Hematopoietic multipotent progenitor cell treated with erythropoietin and hydrocortisone succinate and interleukin-3 and kit ligand, for 8 days (in vitro differentiated cells): Measurements from ENCODE around the gene IL12RB1.

ENCODE experiments used
- DNase-seq: peaks from one replicate; pipeline ENCODE4 v3.0.0-alpha.2; 2015

The IL12RB1 gene

DNA sequence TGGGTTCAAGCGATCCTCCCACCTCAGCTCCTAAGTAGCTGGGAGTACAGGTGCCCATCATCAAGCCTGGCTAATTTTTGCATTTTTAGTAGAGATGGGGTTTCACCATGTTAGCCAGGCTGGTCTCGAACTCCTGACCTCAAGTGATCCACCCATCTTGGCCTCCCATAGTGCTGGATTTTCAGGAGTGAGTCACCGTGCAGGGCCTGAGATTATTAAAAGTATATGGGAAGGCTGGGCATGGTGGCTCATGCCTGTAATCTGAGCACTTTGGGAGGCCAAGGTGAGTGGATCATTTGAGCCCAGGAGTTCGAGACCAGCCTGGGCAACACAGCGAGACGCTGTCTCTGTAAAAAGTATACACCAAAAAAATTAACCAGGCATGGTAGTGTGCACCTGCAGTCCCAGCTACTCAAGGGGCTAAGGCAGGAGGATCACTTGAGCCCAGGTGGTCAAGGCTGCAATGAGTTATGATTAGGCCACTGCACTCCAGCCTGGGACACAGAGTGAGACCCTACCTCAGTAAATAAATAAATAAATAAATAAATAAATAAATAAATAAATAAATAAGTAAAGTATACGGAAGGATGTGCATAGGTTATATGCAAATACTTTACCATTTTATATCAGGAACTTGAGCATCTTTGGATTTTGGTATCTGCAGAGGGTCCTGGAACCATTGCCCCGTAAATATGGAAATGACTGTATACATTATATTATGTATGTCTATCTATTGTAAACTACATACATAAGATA is 854 bp downstream of the IL12RB1 start:
- DNase-seq = no peak

DNA sequence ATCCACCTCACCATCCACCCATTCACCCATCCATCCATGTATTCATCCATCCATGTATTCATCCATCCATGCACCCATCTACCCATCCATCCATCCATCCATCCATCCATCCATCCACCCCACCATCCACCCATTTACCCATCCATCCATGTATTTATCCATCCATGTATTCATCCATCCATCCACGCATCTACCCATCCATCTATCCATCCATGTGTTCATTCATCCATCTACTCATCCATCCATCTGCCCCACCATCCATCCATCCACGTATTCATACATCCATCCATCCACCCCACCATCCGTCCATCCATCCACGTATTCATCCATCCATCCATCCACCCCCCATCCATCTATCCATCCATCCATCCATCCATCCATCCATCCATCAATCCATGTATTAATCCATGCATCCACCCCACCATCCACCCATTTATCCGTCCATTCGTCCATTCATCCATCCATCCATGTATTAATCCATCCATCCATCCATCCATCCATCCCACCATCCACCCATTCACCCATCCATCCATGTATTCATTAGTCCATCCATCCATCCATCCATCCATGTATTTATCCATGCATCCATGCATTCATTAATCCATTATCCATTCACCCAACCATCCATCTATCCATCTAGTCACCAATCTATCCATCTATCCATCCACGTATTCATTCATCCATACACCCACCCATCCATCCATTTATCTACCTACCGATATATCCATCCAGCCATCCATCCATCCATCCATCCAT is 2.6 kb downstream of the IL12RB1 start:
- DNase-seq = no peak

DNA sequence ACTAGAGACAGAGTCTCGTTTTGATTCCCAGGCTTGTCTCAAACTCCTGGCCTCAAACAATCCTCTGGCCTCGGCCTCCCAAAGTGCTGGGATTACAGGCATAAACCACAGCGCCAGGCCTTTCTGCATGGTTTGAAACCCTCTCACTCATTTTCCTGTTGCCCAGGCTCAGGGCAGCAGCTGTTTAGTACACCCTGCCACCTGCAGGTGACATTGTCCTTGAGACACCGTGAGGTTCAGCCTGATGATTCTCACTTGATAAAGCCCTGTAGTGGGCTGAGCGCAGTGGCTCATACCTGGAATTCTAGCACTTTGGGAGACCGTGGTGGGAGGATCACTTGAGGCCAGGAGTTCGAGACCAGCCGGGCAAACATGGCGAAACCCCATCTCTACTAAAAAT is 12.5 kb downstream of the IL12RB1 start:
- DNase-seq = no peak

DNA sequence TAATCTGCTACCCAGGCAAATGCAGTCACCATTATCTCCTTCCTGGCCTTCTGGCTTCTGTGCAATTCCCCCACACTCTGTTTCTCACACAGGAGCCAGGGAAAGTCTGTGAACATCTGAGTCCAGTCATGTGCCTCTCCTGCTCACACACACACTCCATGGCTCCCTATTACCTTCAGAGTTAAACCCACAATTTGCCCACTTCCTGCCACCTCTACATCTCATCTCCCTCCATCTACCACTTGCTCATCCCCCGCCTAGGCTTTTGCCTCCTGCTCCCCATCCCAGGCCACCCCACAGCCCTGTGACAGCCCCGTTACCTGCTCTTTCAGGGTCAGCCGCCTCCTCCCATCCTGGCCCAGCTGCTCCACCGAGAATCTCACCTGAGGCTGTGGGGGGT is 13.5 kb downstream of the IL12RB1 start:
- no peak for DNase-seq

DNA sequence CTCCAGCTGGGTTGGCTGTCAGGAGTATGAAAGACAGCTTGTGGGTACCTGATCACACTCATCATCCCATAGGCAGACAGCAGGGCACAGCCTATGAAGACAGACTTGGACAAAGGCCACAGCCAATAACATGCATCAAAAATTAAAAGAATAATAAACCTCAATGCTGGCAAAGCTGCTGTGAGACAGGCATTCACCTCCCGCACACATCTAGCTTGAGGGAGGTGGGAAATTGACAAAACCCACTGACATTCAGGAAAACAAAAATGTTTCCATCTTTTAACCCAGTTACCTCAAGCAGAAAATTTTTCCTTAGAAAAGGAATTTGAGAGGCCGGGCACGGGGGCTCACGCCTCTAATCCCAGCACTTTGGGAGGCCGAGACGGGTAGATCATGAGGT is 14.4 kb downstream of the IL12RB1 start:
- no peak for DNase-seq

DNA sequence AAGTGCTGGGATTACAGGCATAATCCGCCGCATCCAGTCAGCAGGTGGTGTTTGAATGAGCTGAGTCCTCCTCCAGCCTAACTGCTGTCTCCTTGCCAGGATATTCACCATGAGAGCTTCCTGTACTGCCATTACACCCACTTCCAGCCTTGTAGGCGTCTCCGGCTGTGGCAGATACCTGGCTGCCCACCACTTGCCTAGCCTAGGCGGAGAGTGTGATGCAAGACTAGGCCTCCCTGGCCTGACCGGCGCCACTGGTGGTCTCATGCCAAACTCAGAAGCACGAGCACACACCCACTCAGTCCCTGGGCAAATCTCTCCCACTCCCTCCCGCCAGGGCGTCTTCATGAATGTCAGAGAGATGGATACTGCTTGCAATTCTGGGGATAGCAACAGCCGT is 16.6 kb downstream of the IL12RB1 start:
- DNase-seq = no peak

DNA sequence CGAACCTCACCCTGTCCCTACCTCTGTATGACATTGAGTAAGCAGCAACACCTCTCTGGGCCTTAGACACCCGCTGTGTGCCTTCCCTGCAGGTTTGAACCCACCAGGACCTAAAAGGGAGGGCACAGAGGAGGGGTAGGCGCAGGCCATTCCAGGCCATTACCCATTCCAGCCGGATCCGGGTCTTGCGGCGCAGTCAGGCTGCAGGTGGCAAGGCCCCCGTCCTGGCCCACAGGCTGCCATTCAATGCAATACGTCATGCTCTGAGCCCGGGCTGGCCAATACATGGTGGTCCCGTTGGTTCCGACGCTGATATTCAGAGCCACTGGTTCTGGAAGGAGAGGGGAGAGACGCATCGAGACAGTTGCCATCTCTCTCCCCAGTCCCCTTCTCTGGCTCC is 17.4 kb downstream of the IL12RB1 start:
- DNase-seq = no peak

DNA sequence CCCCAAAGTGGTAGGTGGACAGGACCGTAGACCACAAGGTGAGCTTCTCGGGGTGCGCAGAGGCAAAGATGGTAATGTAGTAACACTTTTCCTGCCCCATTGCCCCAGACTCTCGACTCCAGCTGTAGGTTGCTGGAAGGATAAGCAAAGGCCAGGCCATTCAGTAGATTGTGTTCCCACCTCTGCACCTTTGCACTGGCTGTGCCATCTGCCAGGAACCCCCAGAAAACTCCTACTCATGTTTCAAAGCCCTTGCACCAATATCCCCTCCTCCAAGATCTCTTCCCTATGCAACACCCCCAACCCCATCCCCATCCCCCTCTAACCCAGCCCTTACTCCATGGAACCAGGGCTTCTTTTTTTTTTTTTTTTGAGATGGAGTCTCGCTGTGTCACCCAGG is 18.3 kb downstream of the IL12RB1 start:
- no peak for DNase-seq

DNA sequence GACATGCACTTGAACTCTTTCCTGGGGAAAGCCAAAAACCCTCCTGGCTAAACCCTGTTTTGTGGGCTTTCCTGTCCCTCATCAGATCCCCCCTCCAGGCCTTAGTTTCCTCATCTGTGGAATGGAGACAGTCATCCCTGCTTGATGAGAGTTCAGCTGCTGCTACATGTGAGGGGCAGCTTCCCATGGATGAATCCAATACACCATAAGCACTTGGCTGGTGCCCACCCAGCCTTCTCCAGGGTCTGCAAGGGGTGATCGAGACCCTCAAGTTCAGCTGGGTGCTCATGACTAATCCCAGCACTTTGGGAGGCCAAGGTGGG is 21.6 kb downstream of the IL12RB1 start:
- no peak for DNase-seq

DNA sequence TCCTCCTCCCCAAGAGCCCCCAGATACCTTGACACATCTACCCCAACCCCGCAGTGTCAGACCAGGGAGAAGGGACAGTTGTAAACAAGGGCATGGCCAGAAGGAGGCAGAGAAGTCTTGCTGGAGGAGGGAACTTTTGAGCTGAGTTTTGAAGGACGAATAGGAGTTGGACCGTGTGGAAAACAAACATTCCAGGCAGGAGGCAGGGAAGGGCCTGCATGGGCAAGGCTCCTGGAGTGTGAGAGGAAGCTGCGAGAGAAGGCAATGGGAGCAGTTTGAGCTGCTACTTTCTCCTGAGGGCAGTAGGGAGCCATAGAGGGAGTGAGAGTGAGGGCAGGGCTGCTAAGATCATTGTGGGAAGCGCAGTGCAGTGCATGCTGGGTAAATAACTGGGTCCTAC is 23.3 kb downstream of the IL12RB1 start:
- no peak for DNase-seq

DNA sequence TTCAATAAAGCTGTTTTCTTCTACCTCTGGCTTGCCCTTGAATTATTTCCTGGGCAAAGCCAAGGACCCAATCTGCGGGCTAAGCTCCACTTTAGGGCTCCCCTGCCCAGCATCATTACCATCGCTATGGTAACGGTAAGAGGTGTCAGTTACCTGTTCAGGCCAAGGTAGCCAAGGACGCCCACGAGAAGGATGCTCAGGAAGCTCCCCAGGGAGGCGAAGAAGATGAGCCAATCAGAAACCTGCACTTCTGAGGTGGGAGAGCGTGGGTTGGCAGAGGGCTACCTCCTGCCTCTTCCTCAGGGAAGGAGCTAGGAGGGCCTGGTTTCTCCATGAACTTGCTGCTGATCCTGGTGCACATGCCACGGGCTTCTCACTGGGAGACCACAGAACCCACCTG is 24.7 kb downstream of the IL12RB1 start:
- DNase-seq = no peak

DNA sequence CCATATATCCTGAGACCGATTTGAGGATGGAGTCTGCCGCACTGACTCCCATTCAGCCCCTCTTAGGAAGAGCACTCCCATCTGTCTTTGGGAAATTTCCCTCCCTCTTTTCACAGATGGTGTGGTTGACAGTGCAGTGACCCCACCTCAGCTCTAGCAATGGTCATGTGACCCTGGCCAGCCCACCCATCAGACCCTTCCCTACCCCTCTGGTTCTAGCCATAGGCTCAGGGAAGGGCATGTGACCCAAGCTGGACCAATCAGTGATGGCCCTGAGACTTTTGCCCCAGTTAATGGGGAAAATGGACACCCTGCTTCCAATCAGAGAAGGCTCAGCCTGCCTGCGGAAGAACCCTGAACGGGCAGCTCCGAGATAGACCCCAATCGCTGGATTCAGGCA is 26.3 kb downstream of the IL12RB1 start:
- no peak for DNase-seq

DNA sequence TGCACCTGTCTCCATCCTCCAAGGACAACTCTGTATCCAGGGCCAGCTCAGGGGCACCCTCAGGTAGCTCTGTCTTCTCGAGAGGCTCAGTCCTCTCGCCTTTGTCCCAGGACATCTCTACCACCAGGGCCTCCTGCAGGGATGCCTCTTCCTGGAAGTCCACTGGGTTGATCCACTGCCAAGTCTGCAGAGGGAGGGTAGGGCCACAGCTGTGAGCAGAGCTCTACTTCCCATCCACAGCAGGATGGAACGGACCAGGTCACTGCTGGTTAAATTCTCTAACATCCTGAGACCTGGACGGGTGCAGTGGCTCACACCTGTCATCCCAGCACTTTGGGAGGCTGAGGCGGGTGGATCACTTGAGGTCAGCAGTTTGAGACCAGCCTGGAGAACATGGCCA is 26.8 kb downstream of the IL12RB1 start:
- DNase-seq = no peak

DNA sequence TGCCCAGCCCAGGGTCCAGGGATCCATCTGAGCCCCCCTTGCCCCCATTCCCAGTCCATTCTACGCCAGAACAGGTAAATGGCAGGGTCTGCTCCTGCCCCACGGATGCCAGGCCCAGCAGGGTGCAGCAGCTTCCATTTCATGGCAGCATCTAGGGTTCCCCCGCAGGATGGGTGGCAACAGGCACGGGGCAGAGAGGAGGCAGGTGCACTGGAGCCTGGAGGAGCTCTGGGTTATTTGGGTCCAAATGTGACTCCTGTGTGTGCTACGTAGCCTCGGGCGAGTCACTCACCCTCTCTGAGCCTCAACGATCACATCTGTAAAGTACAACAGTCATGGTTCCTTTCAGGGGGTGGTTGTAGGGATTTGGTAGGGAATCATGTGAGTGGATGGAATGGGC is 27.4 kb downstream of the IL12RB1 start:
- no peak for DNase-seq

DNA sequence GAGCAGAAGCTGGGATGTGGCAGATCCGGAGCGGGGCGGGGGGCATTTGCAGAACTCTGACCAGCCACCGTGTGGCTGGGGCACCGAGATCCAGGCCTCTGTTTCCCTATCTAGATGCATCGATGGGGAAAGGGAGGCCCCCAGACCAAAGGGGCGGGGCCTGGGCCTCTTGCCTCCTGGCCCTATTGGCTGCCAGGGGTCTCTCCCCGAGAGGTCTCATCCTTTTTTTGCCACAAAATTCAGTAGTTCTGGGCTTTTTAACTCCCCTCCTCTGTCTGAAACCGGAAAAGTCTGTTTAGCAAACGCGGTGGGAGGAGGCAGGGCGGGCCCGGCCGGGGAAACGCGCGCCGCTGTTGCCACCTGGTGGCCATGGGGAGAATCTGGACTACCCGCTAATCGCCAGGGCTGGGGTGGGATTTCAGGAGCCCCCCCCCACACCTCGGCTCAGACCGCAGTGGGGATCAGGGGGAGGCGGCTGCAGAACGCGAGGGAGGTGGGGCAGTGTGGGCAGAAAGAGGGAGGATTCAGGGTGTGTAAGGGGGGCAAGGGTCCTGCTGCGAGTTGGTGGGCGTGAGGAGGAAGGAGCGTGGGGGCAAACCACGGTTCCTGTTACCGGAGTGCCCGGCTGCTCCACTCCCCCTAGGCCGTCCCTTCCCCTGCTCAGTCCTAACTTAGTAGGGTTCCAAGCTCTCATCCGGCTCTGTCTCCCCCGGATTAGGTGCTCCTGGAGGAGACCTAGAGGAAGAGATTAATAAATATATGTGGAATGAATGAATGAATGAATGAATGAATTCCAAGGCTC is 28.3 kb downstream of the IL12RB1 start:
- peak; percentile 79 for DNase-seq

DNA sequence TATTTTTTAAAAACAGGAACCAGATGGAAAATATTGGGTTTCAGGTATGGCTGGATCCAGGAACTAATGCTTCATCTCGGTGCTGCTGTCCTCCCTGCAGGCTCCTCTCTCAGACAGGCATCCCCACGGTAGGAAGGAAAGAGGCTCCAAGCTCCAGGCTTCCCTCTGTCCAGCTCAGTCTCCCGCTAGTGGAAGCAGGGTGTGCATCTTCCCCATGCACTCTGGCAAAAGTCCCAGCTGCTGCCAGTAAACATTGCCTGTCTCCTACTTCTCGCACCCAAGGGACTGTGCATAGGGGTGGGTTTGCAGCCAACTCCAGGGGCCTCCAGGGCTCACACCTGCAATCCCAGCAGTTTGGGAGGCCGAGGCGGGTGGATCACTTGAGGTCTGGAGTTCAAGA is 29.2 kb downstream of the IL12RB1 start:
- DNase-seq = no peak

DNA sequence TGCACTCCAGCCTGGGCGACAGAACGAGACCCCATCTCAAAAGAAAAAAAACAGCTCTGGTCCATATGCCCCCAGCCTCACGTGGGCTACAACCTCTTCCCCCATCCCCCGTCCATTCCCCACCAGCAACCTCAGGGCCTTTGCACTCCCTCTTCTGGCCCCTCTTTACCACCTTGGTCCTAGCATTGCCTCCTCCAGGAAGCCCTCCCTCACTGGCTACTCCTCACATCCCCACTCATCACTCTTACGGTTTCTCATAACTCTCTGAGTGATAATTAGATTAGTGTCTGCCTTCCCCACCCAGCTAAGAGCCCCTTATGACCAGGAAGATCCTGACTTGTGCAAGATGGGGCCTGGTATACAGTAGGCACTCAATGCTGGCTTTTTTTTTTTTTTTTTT is 30.8 kb downstream of the IL12RB1 start:
- DNase-seq = no peak

DNA sequence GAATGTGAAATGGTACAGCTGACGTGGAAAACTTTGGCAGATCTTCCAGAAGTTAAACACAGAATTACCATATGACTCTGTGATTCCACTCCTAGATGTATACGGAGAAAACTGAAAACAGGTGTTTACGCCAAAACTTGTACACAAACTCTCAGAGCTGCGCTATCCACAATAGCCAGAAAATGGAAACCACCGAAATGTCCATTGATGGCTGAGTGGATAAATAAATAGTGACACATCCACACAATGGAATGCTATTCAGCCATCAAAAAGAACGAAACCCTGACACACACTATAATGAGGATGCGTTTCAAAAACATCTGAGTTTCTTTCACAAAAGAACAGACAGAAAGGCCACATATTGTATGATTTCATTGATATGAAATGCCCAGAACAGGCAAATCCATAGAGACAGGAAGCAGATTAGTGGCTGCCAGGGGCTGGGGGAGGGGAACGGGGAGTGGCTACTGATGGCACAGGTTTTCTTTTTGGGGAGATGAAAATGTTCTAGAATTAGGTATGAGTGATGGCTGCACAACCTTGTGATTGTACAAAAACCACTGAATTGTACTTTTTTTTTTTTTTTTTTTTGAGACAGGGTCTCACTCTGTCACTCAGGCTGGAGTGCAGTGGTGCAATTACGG is 33.0 kb downstream of the IL12RB1 start:
- no peak for DNase-seq

DNA sequence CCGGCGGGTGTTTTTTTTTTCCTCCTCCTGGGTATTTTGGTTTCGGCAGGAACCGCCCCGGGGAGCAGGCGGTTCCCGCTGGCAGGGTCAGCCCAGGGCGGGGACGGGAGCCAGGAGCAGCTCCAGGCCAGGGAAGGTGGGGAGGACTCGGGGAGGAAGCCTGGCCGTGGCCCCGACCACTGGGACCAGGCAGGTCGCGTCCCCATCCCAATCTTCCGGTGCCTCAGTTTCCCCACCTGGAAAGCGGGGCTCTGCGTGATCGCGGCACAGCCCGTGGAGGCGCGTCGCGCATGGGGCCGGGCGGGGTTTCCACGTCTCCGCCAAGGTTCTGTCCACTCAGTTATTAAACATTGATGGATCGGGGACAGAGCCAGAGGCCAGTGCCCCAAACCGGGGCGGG is 34.8 kb downstream of the IL12RB1 start:
- no peak for DNase-seq

DNA sequence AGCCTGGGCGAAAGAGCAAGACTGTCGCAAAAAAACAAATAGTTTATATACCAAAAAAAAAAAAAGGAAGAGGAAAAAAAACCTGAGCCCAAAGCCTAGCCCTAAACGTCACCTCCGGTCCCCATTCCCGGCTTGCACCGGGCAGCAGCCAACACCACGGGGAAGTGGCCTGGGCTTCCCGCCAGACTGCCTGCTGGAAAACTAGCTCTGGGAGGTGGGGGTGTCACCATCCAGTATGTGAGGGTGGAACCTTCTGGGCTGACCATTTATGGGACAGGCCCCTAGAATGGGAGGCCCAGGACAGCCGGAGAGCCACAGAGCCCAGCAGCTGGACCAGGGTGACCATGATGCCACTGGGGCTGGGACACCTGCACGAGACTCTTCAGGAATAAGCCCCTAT is 37.3 kb downstream of the IL12RB1 start:
- DNase-seq = no peak

DNA sequence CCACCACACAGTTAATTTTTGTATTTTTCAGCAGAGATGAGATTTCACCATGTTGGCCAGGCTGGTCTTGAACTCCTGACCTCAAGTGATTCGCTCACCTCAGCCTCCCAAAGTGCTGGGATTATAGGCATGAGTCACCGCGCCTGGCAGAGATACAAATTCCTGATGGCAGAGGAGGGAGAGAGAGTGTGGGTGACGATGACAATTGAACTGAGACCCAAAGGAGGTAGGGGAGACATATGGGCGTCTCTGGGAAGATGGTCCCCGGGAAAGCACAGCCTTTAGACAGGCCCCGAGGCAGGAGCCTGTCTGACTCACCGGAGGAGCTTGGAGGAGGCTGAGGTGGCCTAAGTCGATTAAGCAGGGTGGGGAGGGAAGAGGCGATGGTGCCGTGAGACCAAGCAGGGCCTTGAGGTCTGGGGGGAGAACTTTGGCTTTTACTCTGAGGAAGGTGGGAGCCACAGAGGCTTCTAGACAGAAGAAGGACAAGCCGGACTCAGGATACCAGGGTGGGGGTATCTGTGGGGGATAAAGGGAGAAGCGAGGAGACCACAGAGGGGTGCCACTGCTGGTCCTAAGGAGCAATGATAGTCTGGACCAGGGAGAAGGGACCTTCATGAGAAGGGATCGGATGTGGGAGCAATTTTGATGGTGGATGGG is 40.5 kb downstream of the IL12RB1 start:
- no peak for DNase-seq

DNA sequence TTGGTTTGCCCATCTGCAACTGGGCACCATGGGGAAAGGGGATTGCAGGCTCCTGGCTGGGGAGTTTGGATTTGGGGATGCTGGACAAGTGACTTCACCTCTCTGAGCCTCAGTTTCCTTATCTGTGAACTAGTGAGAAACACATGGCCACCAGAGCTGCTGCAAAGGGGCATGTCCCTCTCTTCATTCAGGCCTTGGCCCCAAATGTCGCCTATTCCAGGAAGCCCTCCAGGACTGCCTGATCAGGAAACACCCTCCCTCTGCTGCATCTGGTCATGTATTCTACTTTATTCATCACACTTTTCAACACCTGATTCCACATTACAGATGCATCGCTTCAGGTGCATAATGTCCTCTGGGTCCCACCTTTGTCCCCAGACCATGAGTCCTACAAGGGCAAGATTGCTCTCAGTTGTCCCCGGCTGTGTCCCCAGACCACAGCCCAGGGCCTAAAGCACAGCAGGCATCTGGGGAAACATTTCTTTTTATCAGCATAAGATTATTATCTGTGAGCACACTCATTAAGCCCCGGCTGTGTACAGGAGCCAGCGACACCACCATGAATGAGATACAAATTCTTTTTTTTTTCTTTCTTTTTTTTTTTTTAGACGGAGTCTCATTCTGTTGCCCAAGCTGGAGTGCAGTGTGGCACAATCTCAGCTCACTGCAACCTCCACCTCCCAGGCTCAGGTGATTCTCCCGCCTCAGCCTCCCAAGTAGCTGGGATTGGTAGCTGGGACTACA is 41.3 kb downstream of the IL12RB1 start:
- no peak for DNase-seq
